Astrocyte of the cerebellum (primary cell): Measurements from ENCODE around the gene TRIM17.
"Not testable (repeated sequence)": the region's sequence is repeated elsewhere in the genome, so short reads cannot be mapped to it uniquely, and the experiment has no call there.

Experiments
- DNase-seq: peaks from one replicate; pipeline ENCODE4 v3.0.0-alpha.2; 2011; ENCODE audit warnings: low read depth
- H3K4me3 ChIP-seq: 2 replicates; pipeline ENCODE4 v1.5.1; 2011; ENCODE audit warnings: mild to moderate bottlenecking, low read depth, low read length, moderate library complexity
- in situ Hi-C: cut with HindIII; loops from 2 replicates; pipeline ENCODE4 v1.10.0; 2017; ENCODE audit warnings: low sequenced_read_pairs
- TF ChIP-seq, protein P1 (sequence below): IDR thresholded peaks from 2 replicates; pipeline ENCODE4 v1.5.1; 2012; ENCODE audit warnings: low read length, low read depth, moderate library complexity, mild to moderate bottlenecking; ENCODE audit errors: missing control alignments

Gene TRIM17

GRCh38 chr1:228440761-228441500 lies 24.3 kb upstream of the TRIM17 start:
- in situ Hi-C loops: no loop called here
- TF ChIP-seq, protein P1, sequence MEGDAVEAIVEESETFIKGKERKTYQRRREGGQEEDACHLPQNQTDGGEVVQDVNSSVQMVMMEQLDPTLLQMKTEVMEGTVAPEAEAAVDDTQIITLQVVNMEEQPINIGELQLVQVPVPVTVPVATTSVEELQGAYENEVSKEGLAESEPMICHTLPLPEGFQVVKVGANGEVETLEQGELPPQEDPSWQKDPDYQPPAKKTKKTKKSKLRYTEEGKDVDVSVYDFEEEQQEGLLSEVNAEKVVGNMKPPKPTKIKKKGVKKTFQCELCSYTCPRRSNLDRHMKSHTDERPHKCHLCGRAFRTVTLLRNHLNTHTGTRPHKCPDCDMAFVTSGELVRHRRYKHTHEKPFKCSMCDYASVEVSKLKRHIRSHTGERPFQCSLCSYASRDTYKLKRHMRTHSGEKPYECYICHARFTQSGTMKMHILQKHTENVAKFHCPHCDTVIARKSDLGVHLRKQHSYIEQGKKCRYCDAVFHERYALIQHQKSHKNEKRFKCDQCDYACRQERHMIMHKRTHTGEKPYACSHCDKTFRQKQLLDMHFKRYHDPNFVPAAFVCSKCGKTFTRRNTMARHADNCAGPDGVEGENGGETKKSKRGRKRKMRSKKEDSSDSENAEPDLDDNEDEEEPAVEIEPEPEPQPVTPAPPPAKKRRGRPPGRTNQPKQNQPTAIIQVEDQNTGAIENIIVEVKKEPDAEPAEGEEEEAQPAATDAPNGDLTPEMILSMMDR: no peak
- H3K4me3 ChIP-seq: no peak overlapping the region
- DNase-seq: no peak

- TF ChIP-seq, protein P1: no peak
- in situ Hi-C loops: no loop called here
- DNase-seq: no peak
- no peak overlapping the region for H3K4me3 ChIP-seq
Observed at GRCh38 chr1:228438266-228438665, 21.6 kb upstream of the TRIM17 start.

GRCh38 chr1:228437424-228437962 lies 20.8 kb upstream of the TRIM17 start:
- no peak overlapping the region for H3K4me3 ChIP-seq
- TF ChIP-seq, protein P1: no peak
- DNase-seq: no peak
- in situ Hi-C loops: no loop called here

- in situ Hi-C loops: no loop called here
- no peak overlapping the region for H3K4me3 ChIP-seq
- no peak for DNase-seq
- TF ChIP-seq, protein P1: no peak
Observed at GRCh38 chr1:228434689-228435088, 18.0 kb upstream of the TRIM17 start.

GRCh38 chr1:228433337-228434053 lies 16.8 kb upstream of the TRIM17 start:
- in situ Hi-C loops, DNase-seq, H3K4me3 ChIP-seq: not testable (repeated sequence)

GRCh38 chr1:228430243-228430642 lies 13.6 kb upstream of the TRIM17 start:
- H3K4me3 ChIP-seq: no peak overlapping the region
- TF ChIP-seq, protein P1: no peak
- in situ Hi-C loops: no loop called here
- DNase-seq: no peak

DNA sequence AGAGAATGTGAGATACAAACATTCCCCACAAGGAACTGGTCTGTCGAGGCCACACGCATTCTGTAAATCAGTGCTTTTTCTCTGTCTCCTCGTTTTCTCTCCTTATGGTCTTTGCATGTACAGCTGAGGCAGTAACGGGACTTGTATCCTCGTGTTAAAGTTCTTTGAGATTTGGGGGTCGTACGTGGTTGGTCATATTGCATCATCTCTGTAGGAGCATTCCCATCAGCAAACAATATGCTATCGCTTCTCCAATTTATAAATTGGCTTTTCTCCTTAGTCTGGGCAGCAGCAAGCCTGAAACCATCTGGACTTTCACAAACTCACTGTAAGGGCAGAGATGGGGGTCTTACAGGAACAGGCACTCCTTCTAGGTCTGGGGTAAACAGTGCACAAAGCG lies 13.0 kb upstream of the TRIM17 start:
- in situ Hi-C loops: no loop called here
- DNase-seq: no peak
- H3K4me3 ChIP-seq: no peak overlapping the region
- TF ChIP-seq, protein P1: no peak
